HCT116 (cell line): ENCODE measurements around the gene MDM4. TPM values are rescaled to one million over a fixed set of nuclear protein-coding genes. Genes with fewer than 3 reads are reported as not detected.

Experiments used
- ATAC-seq: fragments of 200-7000 bp; cut with Tn5 transposase; 2 replicates; pipeline ENCODE4 v1.9.1; 2020; ENCODE audit warnings: mild to moderate bottlenecking, moderate library complexity
- BruUV-seq: library from RNA; stranded (reverse); fragments of 400-500 nt; replicated peaks from 2 replicates; lab custom pipeline; 2021; lab: Mats Ljungman, UMichigan
- CTCF ChIA-PET: fragments of 300-600 bp; sonication (Branson Sonifier 250); formaldehyde crosslinking; loops from one replicate; lab custom pipeline; 2021; ENCODE audit warnings: antibody characterized with exemption; lab: Charles Lee
- POLR2A ChIA-PET: fragments of 300-600, 350-600 bp; sonication (Branson Sonifier 250); formaldehyde crosslinking; loops from one replicate; lab custom pipeline; 2021; ENCODE audit warnings: antibody characterized with exemption; lab: Charles Lee
- RAD21 ChIA-PET, 2 experiments: fragments of 300-600 bp; sonication (Branson Sonifier 250); formaldehyde crosslinking; loops; one replicate each; lab custom pipeline; 2023; ENCODE audit warnings: low total read pairs in 2 of 2; ENCODE audit not compliant: uncharacterized antibody in 2 of 2, unreplicated experiment in 2 of 2, low non-redundant PET in 1 of 2; lab: Charles Lee
- DNase-seq: peaks from one replicate; pipeline ENCODE4 v3.0.0-alpha.2; 2010; ENCODE audit warnings: low read depth, low spot score
- H2AFZ ChIP-seq: fragments of 200-600 bp; shearing (Covaris generic), sonication (generic); 2 replicates; pipeline ENCODE4 v1.6.1; 2017; ENCODE audit warnings: low read depth, mixed run types, mixed read lengths, antibody characterized with exemption, low read length; ENCODE audit not compliant: poor library complexity, severe bottlenecking
- H3K27ac ChIP-seq: 2 replicates; pipeline ENCODE4 v1.5.1; 2012; ENCODE audit warnings: low read depth, low read length
- H3K27me3 ChIP-seq: fragments of 200-600 bp; sonication (generic); 2 replicates; pipeline ENCODE4 v1.6.1; 2016; ENCODE audit warnings: mixed run types, low read length, mixed read lengths; ENCODE audit not compliant: insufficient read depth
- H3K36me3 ChIP-seq, 2 experiments: fragments of 200-500 bp in 1 of 2; fragments of 200-600 bp in 1 of 2; sonication (Bioruptor generic) in 1 of 2; sonication (generic) in 1 of 2; 2 replicates each; pipeline versions ENCODE4 v1.5.1 to v1.6.1; 2014 to 2016; ENCODE audit warnings: low read length in 2 of 2, inconsistent platforms in 1 of 2, mixed read lengths in 1 of 2, mixed run types in 1 of 2; ENCODE audit not compliant: insufficient read depth in 2 of 2, control insufficient read depth in 1 of 2
- H3K4me1 ChIP-seq, 2 experiments: fragments of 200-600 bp in 1 of 2; sonication (generic) in 1 of 2; 2 replicates each; pipeline versions ENCODE4 v1.5.1 to v1.6.1; 2012 to 2017; ENCODE audit warnings: low read length in 2 of 2, inconsistent platforms in 1 of 2, mild to moderate bottlenecking in 1 of 2, mixed read lengths in 1 of 2, mixed run types in 1 of 2, moderate library complexity in 1 of 2; ENCODE audit not compliant: insufficient read depth in 2 of 2, control insufficient read depth in 1 of 2
- H3K4me2 ChIP-seq: fragments of 200-600 bp; sonication (generic); 2 replicates; pipeline ENCODE4 v1.6.1; 2017; ENCODE audit warnings: mixed run types, low read length, mixed read lengths
- H3K4me3 ChIP-seq, 2 experiments: fragments of 200-600 bp in 1 of 2; sonication (generic) in 1 of 2; replicated peaks in 1 of 2; 2 replicates each; pipeline ENCODE4 v1.5.1; 2011 to 2016; ENCODE audit warnings: low read length in 2 of 2, control low read depth in 1 of 2, low read depth in 1 of 2, mild to moderate bottlenecking in 1 of 2, mixed read lengths in 1 of 2, mixed run types in 1 of 2
- H3K79me2 ChIP-seq: fragments of 200-600 bp; sonication (generic); 2 replicates; pipeline ENCODE4 v1.6.1; 2017; ENCODE audit warnings: mild to moderate bottlenecking, mixed run types, low read length, moderate library complexity, mixed read lengths; ENCODE audit not compliant: insufficient read depth
- H3K9ac ChIP-seq: fragments of 200-600 bp; sonication (generic); 2 replicates; pipeline ENCODE4 v1.6.1; 2016; ENCODE audit warnings: low read length, mixed read lengths
- H3K9me2 ChIP-seq: fragments of 200-600 bp; sonication (generic), shearing (Covaris generic); 2 replicates; pipeline ENCODE4 v1.6.1; 2017; ENCODE audit warnings: mixed run types, mild to moderate bottlenecking, moderate library complexity; ENCODE audit not compliant: insufficient read depth
- H3K9me3 ChIP-seq, 2 experiments: fragments of 200-500 bp in 1 of 2; fragments of 200-600 bp in 1 of 2; sonication (Bioruptor generic) in 1 of 2; sonication (generic) in 1 of 2; 2 replicates each; pipeline ENCODE4 v1.6.1; 2014 to 2017; ENCODE audit warnings: low read length in 2 of 2, mixed read lengths in 2 of 2, inconsistent platforms in 1 of 2, low read depth in 1 of 2, mild to moderate bottlenecking in 1 of 2, mixed run types in 1 of 2, moderate library complexity in 1 of 2; ENCODE audit not compliant: control insufficient read depth in 1 of 2, insufficient read depth in 1 of 2
- H4K20me1 ChIP-seq: fragments of 200-600 bp; sonication (generic), shearing (Covaris generic); 2 replicates; pipeline ENCODE4 v1.6.1; 2017; ENCODE audit warnings: mixed run types, mild to moderate bottlenecking, moderate library complexity; ENCODE audit not compliant: insufficient read depth
- CBX3 ChIP-seq: IDR thresholded peaks from 2 replicates; pipeline ENCODE4 v1.6.1; 2012; ENCODE audit warnings: low read depth
- ELF1 ChIP-seq: IDR thresholded peaks from 2 replicates; pipeline ENCODE4 v1.6.1; 2012; ENCODE audit warnings: low read depth, borderline replicate concordance
- EZH2 ChIP-seq: fragments of 200-600 bp; sonication (generic); IDR thresholded peaks from 2 replicates; pipeline ENCODE4 v1.6.1; 2017; ENCODE audit warnings: antibody characterized with exemption, mixed run types
- EZH2phosphoT487 ChIP-seq: fragments of 200-600 bp; IDR thresholded peaks from 2 replicates; pipeline ENCODE4 v1.6.1; 2018; ENCODE audit warnings: antibody characterized with exemption, borderline replicate concordance
- POLR2A ChIP-seq: IDR thresholded peaks from 2 replicates; pipeline ENCODE4 v1.7.0; 2011; ENCODE audit warnings: borderline replicate concordance; ENCODE audit not compliant: insufficient read depth, insufficient read length; ENCODE audit errors: extremely low read depth
- POLR2AphosphoS5 ChIP-seq: IDR thresholded peaks from 2 replicates; pipeline ENCODE4 v1.6.1; 2011; ENCODE audit warnings: mild to moderate bottlenecking, low read depth, low read length, moderate library complexity
- SIN3A ChIP-seq: IDR thresholded peaks from 2 replicates; pipeline ENCODE4 v1.6.1; 2012; ENCODE audit warnings: low read depth
- ZFX ChIP-seq: fragments of 450-650 bp; IDR thresholded peaks from 2 replicates; pipeline ENCODE4 v1.6.1; 2017
- ZNF274 ChIP-seq: fragments of 200-500 bp; sonication (Bioruptor generic); IDR thresholded peaks from 2 replicates; pipeline ENCODE4 v1.6.1; 2014; ENCODE audit warnings: mild to moderate bottlenecking, low read depth, low read length, inconsistent platforms
- intact Hi-C: fragments of 100-400 bp; cut with micrococcal nuclease; formaldehyde crosslinking; loops from 2 replicates; pipeline ENCODE4 v1.10.0; 2022
- total RNA-seq: library from RNA; stranded (reverse); gene quantifications from one replicate; pipeline ENCODE4 v1.2.1, GENCODE V29; 2021; ENCODE audit not compliant: unreplicated experiment
- TF ChIP-seq, protein P1 (sequence below): IDR thresholded peaks from 2 replicates; pipeline ENCODE4 v1.6.1; 2012; ENCODE audit warnings: low read depth
- TF ChIP-seq, protein P2 (sequence below): IDR thresholded peaks from 2 replicates; pipeline ENCODE4 v1.6.1; 2012

MDM4 gene
- total RNA-seq, 1 experiment from 2014 or later = 79.5 TPM

DNA sequence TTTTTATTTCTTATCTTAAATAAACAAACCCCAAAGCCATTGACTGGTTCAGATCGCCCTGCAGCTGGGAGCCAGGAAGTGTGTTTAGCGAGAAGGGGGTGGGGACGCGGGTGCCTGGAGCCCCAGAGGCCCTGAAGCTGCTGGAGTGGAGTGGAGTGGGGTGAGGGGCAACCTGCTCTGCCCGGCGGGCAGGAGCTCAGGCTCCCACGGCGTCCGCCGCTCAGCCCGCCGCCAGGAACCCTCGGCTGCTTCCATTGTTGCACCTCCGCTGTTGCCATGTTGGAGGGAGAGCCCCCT, 22.3 kb upstream of the MDM4 start:
- peak overlapping the region; percentile 100 for H2AFZ ChIP-seq
- ChIA-PET RAD21 (interaction anchor here (0.9 to 1.9 kb wide), 3 partner anchors 9 to 47 kb away, joined by 3 to 8 read pairs (median 5); no protein-coding TSS in a partner anchor), CTCF (interaction anchor here (1.0 to 3.4 kb wide), 11 partner anchors 9 to 331 kb away, joined by 3 to 18 read pairs (median 5); no protein-coding TSS in a partner anchor), POLR2A (interaction anchor here (0.9 to 2.6 kb wide), 6 partner anchors 9 to 76 kb away, joined by 3 to 14 read pairs (median 4); partner anchors contain the start of gene MDM4)
- peak overlapping the region; percentile 97 for H3K27ac ChIP-seq
- H3K36me3 ChIP-seq = no peaks in the 10 kb centered on the region
- H3K27me3 ChIP-seq = no peaks in the 10 kb centered on the region
- H3K4me2 ChIP-seq = peak overlapping the region; percentile 100
- intact Hi-C loops = loop anchor here (1.0 kb wide), 1 partner anchor 46 kb away; no protein-coding TSS in a partner anchor
- no TSS peak for BruUV-seq
- H4K20me1 ChIP-seq = no peaks in the 10 kb centered on the region
- H3K4me3 ChIP-seq = peak overlapping the region; percentile 80 to 94
- peak overlapping the region; percentile 87 for H3K9ac ChIP-seq
- H3K79me2 ChIP-seq = no peaks in the 10 kb centered on the region; the same call in 1 of the 2 replicates
- H3K9me3 ChIP-seq = no peaks in the 10 kb centered on the region
- DNase-seq (no peak), ATAC-seq (peak; percentile 58)
- peaks cover 17 to 36% of the 10 kb centered on the region in 2 experiments for H3K4me1 ChIP-seq
- H3K9me2 ChIP-seq = no peaks in the 10 kb centered on the region
- TF ChIP-seq, protein P1, sequence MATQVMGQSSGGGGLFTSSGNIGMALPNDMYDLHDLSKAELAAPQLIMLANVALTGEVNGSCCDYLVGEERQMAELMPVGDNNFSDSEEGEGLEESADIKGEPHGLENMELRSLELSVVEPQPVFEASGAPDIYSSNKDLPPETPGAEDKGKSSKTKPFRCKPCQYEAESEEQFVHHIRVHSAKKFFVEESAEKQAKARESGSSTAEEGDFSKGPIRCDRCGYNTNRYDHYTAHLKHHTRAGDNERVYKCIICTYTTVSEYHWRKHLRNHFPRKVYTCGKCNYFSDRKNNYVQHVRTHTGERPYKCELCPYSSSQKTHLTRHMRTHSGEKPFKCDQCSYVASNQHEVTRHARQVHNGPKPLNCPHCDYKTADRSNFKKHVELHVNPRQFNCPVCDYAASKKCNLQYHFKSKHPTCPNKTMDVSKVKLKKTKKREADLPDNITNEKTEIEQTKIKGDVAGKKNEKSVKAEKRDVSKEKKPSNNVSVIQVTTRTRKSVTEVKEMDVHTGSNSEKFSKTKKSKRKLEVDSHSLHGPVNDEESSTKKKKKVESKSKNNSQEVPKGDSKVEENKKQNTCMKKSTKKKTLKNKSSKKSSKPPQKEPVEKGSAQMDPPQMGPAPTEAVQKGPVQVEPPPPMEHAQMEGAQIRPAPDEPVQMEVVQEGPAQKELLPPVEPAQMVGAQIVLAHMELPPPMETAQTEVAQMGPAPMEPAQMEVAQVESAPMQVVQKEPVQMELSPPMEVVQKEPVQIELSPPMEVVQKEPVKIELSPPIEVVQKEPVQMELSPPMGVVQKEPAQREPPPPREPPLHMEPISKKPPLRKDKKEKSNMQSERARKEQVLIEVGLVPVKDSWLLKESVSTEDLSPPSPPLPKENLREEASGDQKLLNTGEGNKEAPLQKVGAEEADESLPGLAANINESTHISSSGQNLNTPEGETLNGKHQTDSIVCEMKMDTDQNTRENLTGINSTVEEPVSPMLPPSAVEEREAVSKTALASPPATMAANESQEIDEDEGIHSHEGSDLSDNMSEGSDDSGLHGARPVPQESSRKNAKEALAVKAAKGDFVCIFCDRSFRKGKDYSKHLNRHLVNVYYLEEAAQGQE = no peak
- TF ChIP-seq POLR2A = no peak
- no peak for TF ChIP-seq EZH2
- TF ChIP-seq SIN3A = no peak; the same call in 1 of the 2 replicates
- no peak for TF ChIP-seq POLR2AphosphoS5
- no peak for TF ChIP-seq ZNF274
- TF ChIP-seq CBX3 = no peak
- TF ChIP-seq ZFX = no peak
- TF ChIP-seq ELF1 = no peak
- no peak for TF ChIP-seq EZH2phosphoT487
- TF ChIP-seq, protein P2, sequence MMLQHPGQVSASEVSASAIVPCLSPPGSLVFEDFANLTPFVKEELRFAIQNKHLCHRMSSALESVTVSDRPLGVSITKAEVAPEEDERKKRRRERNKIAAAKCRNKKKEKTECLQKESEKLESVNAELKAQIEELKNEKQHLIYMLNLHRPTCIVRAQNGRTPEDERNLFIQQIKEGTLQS = no peak
